Measurements from ENCODE around the gene WNT9A. TPM values are rescaled to one million over a fixed set of nuclear protein-coding genes. Genes with fewer than 3 reads are reported as not detected.

Gene WNT9A
- total RNA-seq, 3 donors from 2014 or later (not counting 1 experiment from before 2014, with no cell fraction given): not detected

GRCh38 chr1:227909188-227909587 lies 38.5 kb downstream of the WNT9A start:
- TF ChIP-seq CTCF (IDR thresholded peaks at IDR 0.05): no peak
- ATAC-seq (no peak), DNase-seq (no peak)
- Histone ChIP-seq H3K9me3 (ENCODE audit: control insufficient read depth, insufficient read depth, low read length) (no peaks in the 10 kb centered on the region), H3K27ac (ENCODE audit: low read length) (no peak overlapping the region), H3K27me3 (ENCODE audit: control insufficient read depth, insufficient read depth, low read length) (no peaks in the 10 kb centered on the region), H3K4me3 (ENCODE audit: low read length) (no peak overlapping the region), H3K4me1 (ENCODE audit: control insufficient read depth, insufficient read depth, low read length) (no peaks in the 10 kb centered on the region), H3K36me3 (ENCODE audit: control insufficient read depth, insufficient read depth, low read length) (no peaks in the 10 kb centered on the region)
- Mint-ChIP-seq H3K4me3 (no peak overlapping the region), H3K9me3 (no peaks in the 10 kb centered on the region), H3K27ac (no peak overlapping the region), H3K27me3 (ENCODE audit: low read depth in 2 of 2) (peaks cover 12 to 13% of the 10 kb centered on the region in 2 donors), H3K36me3 (no peaks in the 10 kb centered on the region), H3K4me1 (no peaks in the 10 kb centered on the region)
- intact Hi-C loops (cut with micrococcal nuclease): no loop called here
- 62% methylated on average over 2 of the region's 2 CpGs for whole genome bisulfite sequencing (ENCODE audit: insufficient coverage)

GRCh38 chr1:227908359-227908758 lies 39.4 kb downstream of the WNT9A start:
- H3K36me3 Mint-ChIP-seq: no peaks in the 10 kb centered on the region
- Histone ChIP-seq H3K27me3 (ENCODE audit: control insufficient read depth, insufficient read depth, low read length) (no peaks in the 10 kb centered on the region), H3K4me1 (ENCODE audit: control insufficient read depth, insufficient read depth, low read length) (no peaks in the 10 kb centered on the region), H3K4me3 (ENCODE audit: low read length) (no peak overlapping the region), H3K27ac (ENCODE audit: low read length) (no peak overlapping the region), H3K9me3 (ENCODE audit: control insufficient read depth, insufficient read depth, low read length) (no peaks in the 10 kb centered on the region), H3K36me3 (ENCODE audit: control insufficient read depth, insufficient read depth, low read length) (no peaks in the 10 kb centered on the region)
- no peak overlapping the region for H3K4me3 Mint-ChIP-seq
- WGBS (ENCODE audit: insufficient coverage): 78% methylated on average over 7 of the region's 7 CpGs
- ATAC-seq (no peak), DNase-seq (no peak)
- no peaks in the 10 kb centered on the region for H3K4me1 Mint-ChIP-seq
- intact Hi-C loops (cut with micrococcal nuclease): no loop called here
- peaks cover 12 to 13% of the 10 kb centered on the region in 2 donors for H3K27me3 Mint-ChIP-seq (ENCODE audit: low read depth in 2 of 2)
- no peak for TF ChIP-seq CTCF (IDR thresholded peaks at IDR 0.05)
- no peaks in the 10 kb centered on the region for H3K9me3 Mint-ChIP-seq
- H3K27ac Mint-ChIP-seq: no peak overlapping the region

DNA sequence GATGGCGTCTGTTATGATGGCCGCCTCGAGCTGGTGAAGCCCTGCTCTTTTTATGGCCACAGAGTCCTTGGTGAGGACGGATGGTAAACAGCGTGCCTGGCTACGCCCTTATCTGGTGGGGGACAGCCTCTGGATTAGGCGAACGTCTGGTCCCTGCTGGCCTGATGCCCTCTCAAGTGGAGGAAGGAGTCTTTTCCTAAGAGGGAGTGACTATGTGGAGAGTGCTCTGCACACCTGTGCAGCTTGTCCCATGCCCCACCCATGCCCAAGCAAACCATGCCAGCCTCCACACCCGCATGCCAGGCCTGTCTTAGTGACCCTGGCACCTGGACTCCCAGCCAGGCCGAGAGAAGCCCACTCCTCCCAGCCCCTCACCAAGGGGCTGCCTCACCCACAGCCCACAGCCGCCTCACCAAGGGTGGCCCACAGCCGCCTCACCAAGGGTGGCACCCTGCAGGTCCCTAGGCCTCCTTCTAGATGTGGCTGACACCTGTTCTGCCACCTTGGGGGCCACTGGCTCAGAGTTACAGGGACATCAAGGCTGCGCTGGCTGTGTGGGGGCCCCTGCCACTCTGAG lies 40.2 kb downstream of the WNT9A start:
- no peak for ATAC-seq

More for the DNA sequence above, 40.2 kb downstream of the WNT9A start:
- Mint-ChIP-seq H3K36me3 (no peaks in the 10 kb centered on the region), H3K4me3 (no peak overlapping the region), H3K27me3 (ENCODE audit: low read depth in 2 of 2) (peaks cover 10 to 13% of the 10 kb centered on the region in 2 donors), H3K27ac (no peak overlapping the region), H3K4me1 (no peaks in the 10 kb centered on the region), H3K9me3 (no peaks in the 10 kb centered on the region)
- no peak overlapping the region for H3K27ac ChIP-seq (ENCODE audit: low read length)
- no peaks in the 10 kb centered on the region for H3K9me3 ChIP-seq (ENCODE audit: control insufficient read depth, insufficient read depth, low read length)
- no peaks in the 10 kb centered on the region for H3K27me3 ChIP-seq (ENCODE audit: control insufficient read depth, insufficient read depth, low read length)
- no peaks in the 10 kb centered on the region for H3K4me1 ChIP-seq (ENCODE audit: control insufficient read depth, insufficient read depth, low read length)
- H3K36me3 ChIP-seq (ENCODE audit: control insufficient read depth, insufficient read depth, low read length): no peaks in the 10 kb centered on the region
- no peak for DNase-seq
- no peak for TF ChIP-seq CTCF (IDR thresholded peaks at IDR 0.05)
- no peak overlapping the region for H3K4me3 ChIP-seq (ENCODE audit: low read length)
- intact Hi-C loops (cut with micrococcal nuclease): no loop called here
- 74% methylated on average over 13 of the region's 13 CpGs for WGBS (ENCODE audit: insufficient coverage)

Measured in natural killer cell (primary cell).